HepG2 (cell line): ENCODE results near the gene CYP11A1. TPM values are rescaled to one million over a fixed set of nuclear protein-coding genes. Genes with fewer than 3 reads are reported as not detected.

Experiments used
- BHLHE40 ChIP-seq: IDR thresholded peaks from 2 replicates; pipeline ENCODE4 v1.6.1; 2011; ENCODE audit warnings: low read length, improper control_type of control experiment
- CCDC6 ChIP-seq: sonication (generic); formaldehyde crosslinking; IDR thresholded peaks from 2 replicates; pipeline ENCODE4 v1.8.1; 2022; ENCODE audit warnings: mild to moderate bottlenecking, missing genetic modification reagents, moderate library complexity
- CENPT ChIP-seq: sonication (generic); formaldehyde crosslinking; IDR thresholded peaks from 2 replicates; pipeline ENCODE4 v1.8.0; 2022; ENCODE audit warnings: low read depth, mild to moderate bottlenecking, moderate library complexity, missing genetic modification reagents
- CENPX ChIP-seq: sonication (generic); formaldehyde crosslinking; IDR thresholded peaks from 2 replicates; pipeline ENCODE4 v1.9.0; 2021; ENCODE audit warnings: mild to moderate bottlenecking, missing genetic modification reagents, moderate library complexity
- HMGXB3 ChIP-seq: sonication (generic); formaldehyde crosslinking; IDR thresholded peaks from 2 replicates; pipeline ENCODE4 v1.4.0; 2020; ENCODE audit warnings: missing genetic modification reagents, borderline replicate concordance
- KMT2A ChIP-seq: sonication (generic); formaldehyde crosslinking; IDR thresholded peaks from 2 replicates; pipeline ENCODE4 v1.4.0; 2020; ENCODE audit warnings: missing genetic modification reagents
- MAZ ChIP-seq, 2 experiments: sonication (generic) in 1 of 2; formaldehyde crosslinking in 1 of 2; IDR thresholded peaks; 2 replicates each; pipeline versions ENCODE4 v1.5.0 to v1.6.1; 2012 to 2020; ENCODE audit warnings: low read depth in 2 of 2, mild to moderate bottlenecking in 2 of 2, borderline replicate concordance in 1 of 2, improper control_type of control experiment in 1 of 2, low read length in 1 of 2, missing genetic modification reagents in 1 of 2, moderate library complexity in 1 of 2
- MEIS2 ChIP-seq: sonication (generic); formaldehyde crosslinking; IDR thresholded peaks from 2 replicates; pipeline ENCODE4 v1.9.0; 2021; ENCODE audit warnings: mild to moderate bottlenecking, missing genetic modification reagents
- NFIB ChIP-seq: sonication (generic); formaldehyde crosslinking; IDR thresholded peaks from 2 replicates; pipeline ENCODE4 v1.9.0; 2021; ENCODE audit warnings: missing genetic modification reagents, mild to moderate bottlenecking, borderline replicate concordance
- NFIC ChIP-seq: IDR thresholded peaks from 2 replicates; pipeline ENCODE4 v1.6.1; 2012; ENCODE audit warnings: mild to moderate bottlenecking, low read length, inconsistent platforms
- PPARG ChIP-seq: conservative IDR thresholded peaks from 2 replicates; pipeline ENCODE4 v1.6.1; 2016; ENCODE audit warnings: missing biosample characterization, missing genetic modification reagents
- RFX3 ChIP-seq: IDR thresholded peaks from 2 replicates; pipeline ENCODE4 v1.6.1; 2016; ENCODE audit warnings: missing biosample characterization, missing genetic modification reagents
- SAFB2 ChIP-seq: sonication (generic); formaldehyde crosslinking; IDR thresholded peaks from 2 replicates; pipeline ENCODE4 v1.5.1; 2020; ENCODE audit warnings: missing genetic modification reagents, low read depth, mild to moderate bottlenecking, borderline replicate concordance
- SP140L ChIP-seq: sonication (generic); formaldehyde crosslinking; IDR thresholded peaks from 2 replicates; pipeline ENCODE4 v1.4.0; 2020; ENCODE audit warnings: missing genetic modification reagents, borderline replicate concordance
- TCF7 ChIP-seq: sonication (generic); IDR thresholded peaks from 2 replicates; pipeline ENCODE4 v1.6.1; 2016; ENCODE audit warnings: antibody characterized with exemption, low read depth
- TFE3 ChIP-seq: IDR thresholded peaks from 2 replicates; pipeline ENCODE4 v1.6.1; 2016
- ZFP62 ChIP-seq: sonication (generic); formaldehyde crosslinking; IDR thresholded peaks from 2 replicates; pipeline ENCODE4 v1.4.0; 2020; ENCODE audit warnings: missing genetic modification reagents
- ZNF12 ChIP-seq: sonication (generic); formaldehyde crosslinking; IDR thresholded peaks from 2 replicates; pipeline ENCODE4 v1.5.0; 2020; ENCODE audit warnings: missing genetic modification reagents
- ZNF20 ChIP-seq: sonication (generic); formaldehyde crosslinking; IDR thresholded peaks from 2 replicates; pipeline ENCODE4 v1.4.0; 2020; ENCODE audit warnings: mild to moderate bottlenecking, moderate library complexity, missing genetic modification reagents
- ZNF343 ChIP-seq: sonication (generic); formaldehyde crosslinking; IDR thresholded peaks from 2 replicates; pipeline ENCODE4 v1.4.0; 2020; ENCODE audit warnings: mild to moderate bottlenecking, missing genetic modification reagents
- ZNF451 ChIP-seq: sonication (generic); formaldehyde crosslinking; IDR thresholded peaks from 2 replicates; pipeline ENCODE4 v1.5.0; 2020; ENCODE audit warnings: mild to moderate bottlenecking, missing genetic modification reagents
- ZSCAN5A ChIP-seq: sonication (generic); formaldehyde crosslinking; IDR thresholded peaks from 2 replicates; pipeline ENCODE4 v1.8.0; 2022; ENCODE audit warnings: mild to moderate bottlenecking, missing genetic modification reagents, borderline replicate concordance
- polyA plus RNA-seq, 8 experiments: library from polyadenylated mRNA; depleted of rRNA in 3 of 8; stranded (reverse) in 7 of 8; unstranded in 1 of 8; fragments of >200 nt; fragmentation: Illumina TruSeq in 4 of 8; extraction: Trizol in 4 of 8; gene quantifications; 2 replicates each; pipeline versions ENCODE4 v1.2.1 to v1.2.3, GENCODE V29; 2011 to 2016; ENCODE audit warnings: low read depth in 4 of 8, missing spikeins in 1 of 8, mixed read lengths in 1 of 8; ENCODE audit not compliant: insufficient read depth in 1 of 8
- total RNA-seq, 5 experiments: library from RNA; depleted of rRNA; stranded (reverse); fragments of >200 nt; fragmentation: Illumina TruSeq; extraction: Trizol; gene quantifications; 2 replicates each; pipeline ENCODE4 v1.2.3, GENCODE V29; 2016; ENCODE audit warnings: low read depth in 1 of 5

Gene CYP11A1
- total and polyA plus RNA-seq, 2 of the 13 experiments (the other 11 are each of a cell fraction or from before 2014, with no cell fraction given), result 0.66 to 0.92 TPM

- TF ChIP-seq SAFB2 (CRISPR knock-in tag) (0 out of 2 replicates have a peak, but pooled peaks have one; percentile 17), ZNF343 (CRISPR knock-in tag) (no peak), ZNF12 (CRISPR knock-in tag) (no peak), CENPX (CRISPR knock-in tag) (no peak), SP140L (no peak), PPARG (no peak), NFIB (no peak), TFE3 (CRISPR knock-in tag) (no peak), ZNF20 (CRISPR knock-in tag) (no peak), BHLHE40 (no peak), ZNF451 (CRISPR knock-in tag) (0 out of 2 replicates have a peak, but pooled peaks have one; percentile 30), ZSCAN5A (0 out of 2 replicates have a peak, but pooled peaks have one; percentile 68), MAZ (IDR thresholded peaks at IDR 0.05; ENCODE audit: borderline replicate concordance, low read depth, low read length) (no peak), MAZ (CRISPR knock-in tag; IDR thresholded peaks at IDR 0.05; ENCODE audit: low read depth) (no peak), MEIS2 (CRISPR knock-in tag) (no peak; the same call in 1 of the 2 replicates), RFX3 (CRISPR knock-in tag) (no peak), KMT2A (CRISPR knock-in tag) (peak; percentile 71), HMGXB3 (CRISPR knock-in tag) (no peak), CENPT (CRISPR knock-in tag) (no peak), ZFP62 (CRISPR knock-in tag) (no peak), NFIC (no peak), CCDC6 (peak; percentile 22; the same call in 1 of the 2 replicates), TCF7 (no peak)
Measured at GRCh38 chr15:74365598-74366445, 1.6 kb downstream of the CYP11A1 start (continued).
